Suppressor macrophage treated with lipopolysaccharide for 1 hour (primary cell): Measurements from ENCODE around the gene KLHL33.
"Not testable (repeated sequence)": the region's sequence is repeated elsewhere in the genome, so short reads cannot be mapped to it uniquely, and the experiment has no call there.

Experiments
- DNase-seq, 3 donors: peaks; one replicate each; pipeline ENCODE4 v3.0.0-alpha.2; 2020 to 2022

The KLHL33 gene

DNA sequence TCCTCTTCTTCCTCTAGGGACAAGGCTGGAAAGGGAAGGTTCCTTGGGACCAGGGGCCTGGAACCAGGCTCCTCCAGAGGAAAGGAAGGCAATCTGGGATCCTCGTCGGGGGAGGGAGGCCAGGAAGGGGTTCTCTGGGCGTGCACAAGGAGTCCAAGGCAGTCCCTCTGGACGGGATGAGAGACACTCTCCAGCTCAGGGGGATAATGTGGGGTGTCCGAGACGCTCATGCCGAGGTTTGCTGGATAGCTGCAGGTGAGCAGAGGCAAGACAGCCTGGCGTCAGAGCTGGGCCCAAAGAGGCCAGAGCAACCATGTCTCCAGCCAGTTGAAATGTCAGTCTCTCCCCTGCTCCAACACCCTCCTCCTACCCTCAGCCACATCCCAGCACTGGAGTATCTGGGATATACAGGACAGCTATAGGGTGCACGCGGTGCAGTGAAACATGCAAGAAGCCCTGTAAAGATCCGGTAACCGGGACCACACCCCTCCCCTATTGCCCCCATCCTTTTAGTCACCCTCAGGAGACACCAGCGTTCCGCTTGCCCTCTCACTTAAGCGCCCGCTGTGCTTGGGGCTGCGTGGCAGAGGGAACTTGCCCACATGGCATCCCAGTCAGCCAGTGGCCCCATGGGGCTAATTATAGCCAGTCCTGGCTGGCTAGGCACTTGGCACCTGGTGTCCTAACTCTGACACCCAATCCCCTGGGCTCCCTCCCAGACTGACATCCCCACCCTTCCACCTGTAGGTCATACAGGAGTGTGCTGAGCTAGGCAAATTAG, at the start of gene KLHL33:
TSS of gene KLHL33 (minus strand) at position 585 of the 781 bp plus-strand sequence. CDS start at position 230, 355 bp downstream.
- DNase-seq: no peak

DNA sequence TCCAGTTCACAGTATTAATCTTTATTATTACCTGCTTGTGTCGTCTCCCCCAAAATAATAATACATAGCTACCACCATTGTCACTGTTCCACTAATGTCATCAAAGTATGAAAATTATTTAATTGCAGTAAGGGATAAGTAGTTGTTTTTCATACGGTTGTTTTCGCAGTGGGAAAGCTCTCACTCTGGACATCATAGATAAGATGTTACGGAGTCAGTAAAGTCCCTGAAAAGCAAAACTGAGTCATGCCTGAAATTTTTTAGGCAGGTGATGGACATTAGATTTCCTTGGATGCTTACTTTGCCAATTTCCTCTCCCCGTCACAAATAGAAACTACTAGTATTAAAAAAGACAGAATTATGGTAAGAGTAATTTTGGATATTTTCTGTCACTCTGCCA, 46.4 kb upstream of the KLHL33 start:
- no peak for DNase-seq

GRCh38 chr14:20478894-20479293, 42.9 kb upstream of the KLHL33 start:
- DNase-seq: no peak

DNA sequence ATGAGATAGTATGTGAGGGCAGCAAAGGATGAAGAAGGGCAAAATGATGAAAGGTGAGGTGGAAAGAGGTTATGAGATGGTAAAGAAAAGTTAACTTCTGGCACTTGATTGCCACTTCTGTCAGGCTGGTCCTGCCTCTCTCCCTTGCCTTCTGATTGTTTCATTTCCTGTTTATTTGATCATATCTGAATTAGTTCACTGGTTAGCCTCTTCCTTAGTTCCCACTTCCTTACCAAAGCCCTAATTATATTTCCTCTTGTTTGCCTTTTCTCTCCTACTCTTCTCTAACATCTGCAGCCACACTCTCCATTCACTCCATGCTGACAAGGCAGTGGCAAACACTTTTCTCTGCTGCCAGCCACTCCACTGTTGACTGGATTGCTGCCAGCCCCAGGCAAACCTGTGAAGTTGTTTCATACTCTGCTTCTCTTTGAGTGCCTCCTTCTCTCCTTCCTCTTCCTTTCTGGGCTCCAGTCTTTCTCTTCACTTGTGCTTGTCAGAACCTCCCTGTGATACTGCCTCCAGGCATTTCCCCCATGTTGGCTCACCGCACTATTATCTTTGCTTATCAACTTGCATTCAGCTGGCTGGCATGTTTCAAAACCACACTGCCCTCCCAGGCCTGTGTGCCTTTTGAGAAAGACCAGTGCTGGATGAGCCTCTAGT, 41.4 kb upstream of the KLHL33 start:
- DNase-seq: peak in 2 of 3 donors; percentile 42 to 51

- no peak for DNase-seq
Observed at GRCh38 chr14:20476776-20477175, 40.8 kb upstream of the KLHL33 start.

DNA sequence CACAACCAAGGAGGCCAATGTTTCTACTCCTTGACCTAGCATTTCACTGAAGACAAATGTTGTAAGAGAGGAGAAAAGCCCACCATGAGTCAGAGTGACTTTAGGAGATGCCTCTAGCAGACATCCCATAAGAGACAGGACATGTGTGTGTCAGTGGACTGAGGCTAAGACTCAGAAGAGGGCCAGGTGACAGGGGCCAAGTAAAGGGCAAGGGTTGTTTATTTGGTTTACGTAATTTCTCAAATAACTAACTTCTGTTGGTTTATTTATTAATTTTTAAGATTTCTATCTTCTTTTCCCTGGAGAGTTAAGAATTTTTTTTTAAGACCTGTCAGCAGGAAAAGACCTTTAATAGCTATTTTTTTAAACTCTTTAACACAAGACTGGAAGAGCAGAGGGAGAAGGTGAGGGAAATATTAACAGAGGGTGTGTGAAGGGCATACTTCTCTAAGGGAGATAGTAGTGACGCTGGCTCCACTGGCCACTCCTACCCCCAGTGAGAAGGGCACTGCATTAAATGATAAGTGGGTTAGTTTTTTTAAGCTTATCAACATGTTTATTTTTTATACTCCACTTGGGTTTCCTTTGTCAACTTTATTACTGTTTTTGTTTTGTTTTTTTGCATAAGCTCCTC, 36.7 kb upstream of the KLHL33 start:
- DNase-seq: peak in 2 of 3 donors; percentile 27 to 38

- no peak for DNase-seq
Observed at GRCh38 chr14:20470603-20470901, 34.6 kb upstream of the KLHL33 start.

GRCh38 chr14:20469890-20470602, 34.1 kb upstream of the KLHL33 start:
- peak; percentile 90 to 98 (median 94) for DNase-seq

DNA sequence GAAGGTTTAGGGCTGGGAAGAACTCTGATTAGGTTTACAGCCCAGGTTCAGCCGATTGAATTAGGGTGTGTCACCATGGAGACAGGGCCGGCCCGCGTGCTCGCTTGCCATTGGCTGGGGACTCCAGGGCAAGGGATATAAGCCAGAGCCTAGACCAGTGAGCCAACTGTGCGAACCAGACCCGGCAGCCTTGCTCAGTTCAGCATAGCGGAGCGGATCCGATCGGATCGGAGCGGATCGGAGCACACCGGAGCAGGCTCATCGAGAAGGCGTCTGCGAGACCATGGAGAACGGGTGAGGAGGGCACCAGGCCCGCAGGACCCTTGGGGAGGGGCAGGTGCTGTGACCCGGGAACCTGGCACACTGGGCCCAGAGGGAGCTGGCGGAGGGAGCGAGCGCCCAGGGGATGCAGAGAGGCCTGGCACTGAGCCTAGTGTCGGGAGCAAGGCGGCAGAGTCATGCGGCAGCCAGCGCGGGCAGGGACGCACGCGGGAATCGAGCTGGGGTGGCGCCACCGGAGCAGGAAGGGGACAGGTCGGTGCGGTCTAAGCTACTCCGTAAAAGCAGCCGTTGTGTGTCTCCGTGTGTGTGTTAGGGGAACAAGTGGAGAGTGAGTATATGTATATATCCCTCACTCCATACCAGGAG, 33.4 kb upstream of the KLHL33 start, which contains the start of gene PNP:
TSS of gene PNP (plus strand) at position 165 of the 648 bp plus-strand sequence. CDS start at position 284, 119 bp downstream.
- DNase-seq: peak; percentile 92 to 93 (median 92)

- peak in 1 of 3 donors; percentile 33 for DNase-seq
Observed at GRCh38 chr14:20468764-20469241, 32.8 kb upstream of the KLHL33 start.

DNA sequence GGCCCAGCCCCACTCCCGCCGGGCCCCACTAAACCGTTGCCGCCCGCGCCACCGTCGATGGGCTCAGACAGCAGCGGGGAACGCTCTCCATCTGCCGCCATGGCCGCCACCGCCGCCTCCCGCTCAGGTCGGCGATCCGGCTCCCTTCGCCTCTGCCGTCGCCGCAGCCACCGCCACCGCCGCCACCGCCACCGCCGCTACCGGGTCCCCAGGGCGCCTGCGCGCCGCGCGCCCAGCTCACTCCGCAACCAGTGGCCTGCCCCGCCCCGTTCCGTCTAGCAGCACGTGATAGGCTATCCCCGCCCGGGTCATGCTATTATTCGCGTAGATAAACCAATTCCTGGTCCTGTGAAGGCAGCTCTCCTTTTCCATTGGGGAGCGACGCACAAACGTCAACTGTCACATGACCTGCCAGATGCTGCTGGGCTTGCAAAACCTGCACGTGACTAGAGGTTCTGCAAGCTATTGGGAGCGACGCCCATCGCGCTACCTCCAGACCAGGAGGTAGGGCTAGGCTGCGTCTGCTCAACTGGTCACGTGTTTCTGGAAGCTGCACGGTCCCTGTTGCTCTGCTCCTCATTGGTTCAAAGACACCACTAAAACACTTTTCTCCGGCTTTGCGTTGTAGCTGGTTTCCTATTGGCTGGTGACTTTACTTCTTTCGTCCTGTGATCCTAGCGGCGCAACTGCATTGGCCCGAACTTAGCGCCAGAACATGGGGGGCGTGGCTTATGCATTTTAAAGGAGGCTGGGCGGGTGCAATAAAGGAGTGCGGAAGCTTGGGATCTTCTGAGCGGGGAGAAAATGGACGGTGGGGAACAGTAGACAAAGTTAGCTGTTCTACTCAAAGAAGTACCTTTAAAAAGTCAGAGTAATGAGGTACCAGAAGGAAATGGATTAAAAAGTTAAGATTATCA, 25.5 kb upstream of the KLHL33 start, which contains the start of gene PIP4P1:
TSS of gene PIP4P1 (minus strand) at position 210 of the 917 bp plus-strand sequence. CDS start at position 101, 109 bp downstream.
- peak; percentile 99 to 100 (median 99) for DNase-seq

DNA sequence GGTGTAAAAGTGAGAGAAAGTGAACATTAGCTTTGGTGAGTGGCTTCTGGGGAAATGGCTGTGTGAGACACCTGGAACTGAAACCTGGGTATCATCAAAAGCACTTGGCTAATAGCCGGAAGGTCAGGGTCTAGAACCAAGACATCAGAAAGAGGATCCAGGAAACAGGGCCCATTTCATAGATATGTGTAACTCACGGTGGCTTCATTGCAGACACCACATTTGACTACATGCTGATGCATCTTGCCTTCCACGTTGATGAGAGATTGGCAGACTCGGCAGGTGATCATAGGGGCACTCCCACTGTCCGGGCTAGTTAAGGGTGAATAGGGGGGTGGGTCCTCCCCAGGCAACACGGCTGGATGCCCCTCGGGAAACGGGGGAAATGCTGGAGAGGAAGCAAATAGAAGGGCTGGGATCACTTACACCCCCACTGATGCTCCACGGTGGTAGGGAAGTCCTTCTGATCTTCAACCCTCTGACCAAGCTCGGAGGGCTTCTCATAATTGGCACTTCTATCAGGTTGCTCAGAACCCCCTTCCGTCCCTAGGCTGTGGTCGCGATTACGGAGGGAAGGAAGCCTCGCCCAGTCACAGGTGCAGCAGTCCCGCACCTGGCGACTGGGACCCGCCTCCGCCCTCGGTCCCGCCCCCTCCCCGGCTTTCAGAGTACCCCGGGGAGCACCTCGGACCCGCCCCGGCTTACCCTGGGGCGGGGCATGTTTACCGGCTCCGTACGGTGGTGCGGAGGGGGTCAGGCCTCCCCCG, 24.7 kb upstream of the KLHL33 start:
- DNase-seq: no peak

DNA sequence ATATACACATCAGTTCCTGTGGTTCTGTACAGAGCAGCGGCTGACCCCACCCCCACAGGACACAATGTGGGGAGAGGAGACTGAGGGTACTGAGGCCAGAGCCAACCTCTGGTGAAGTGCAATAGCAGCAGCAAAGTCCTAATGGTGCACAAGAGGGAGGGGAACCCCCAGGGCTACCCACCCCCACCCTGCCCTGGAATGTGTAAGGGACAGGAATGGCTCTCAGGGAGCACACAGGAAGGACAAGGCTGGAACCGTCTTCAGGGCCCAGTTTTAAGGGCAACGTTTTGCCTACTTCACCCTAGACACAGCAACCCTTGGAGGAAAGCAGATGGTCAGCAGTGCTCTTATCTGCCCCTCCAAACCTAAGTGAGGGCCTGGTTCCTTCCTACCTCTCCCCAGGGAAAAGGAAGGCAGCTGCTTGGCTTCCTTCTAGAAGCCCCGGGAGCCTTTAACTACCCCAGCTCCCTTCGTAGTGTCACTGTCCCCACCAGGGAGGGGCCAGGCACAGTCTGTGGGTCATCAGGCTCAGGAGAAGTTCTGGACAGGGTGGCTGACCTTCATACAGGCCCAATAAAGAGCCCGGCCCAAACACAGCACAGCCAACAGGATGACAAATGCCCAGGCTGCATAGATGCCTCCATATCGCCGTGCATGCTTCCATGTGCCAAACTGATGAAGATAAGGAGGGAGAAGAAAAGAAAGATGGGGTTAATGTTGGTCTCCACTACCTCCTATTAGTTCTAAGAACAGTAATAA, 22.2 kb upstream of the KLHL33 start:
- DNase-seq: no peak

GRCh38 chr14:20456971-20457370, 21.0 kb upstream of the KLHL33 start:
- peak; percentile 30 to 54 (median 54) for DNase-seq

GRCh38 chr14:20455355-20456300, 19.7 kb upstream of the KLHL33 start:
- peak; percentile 76 to 85 (median 80) for DNase-seq

DNA sequence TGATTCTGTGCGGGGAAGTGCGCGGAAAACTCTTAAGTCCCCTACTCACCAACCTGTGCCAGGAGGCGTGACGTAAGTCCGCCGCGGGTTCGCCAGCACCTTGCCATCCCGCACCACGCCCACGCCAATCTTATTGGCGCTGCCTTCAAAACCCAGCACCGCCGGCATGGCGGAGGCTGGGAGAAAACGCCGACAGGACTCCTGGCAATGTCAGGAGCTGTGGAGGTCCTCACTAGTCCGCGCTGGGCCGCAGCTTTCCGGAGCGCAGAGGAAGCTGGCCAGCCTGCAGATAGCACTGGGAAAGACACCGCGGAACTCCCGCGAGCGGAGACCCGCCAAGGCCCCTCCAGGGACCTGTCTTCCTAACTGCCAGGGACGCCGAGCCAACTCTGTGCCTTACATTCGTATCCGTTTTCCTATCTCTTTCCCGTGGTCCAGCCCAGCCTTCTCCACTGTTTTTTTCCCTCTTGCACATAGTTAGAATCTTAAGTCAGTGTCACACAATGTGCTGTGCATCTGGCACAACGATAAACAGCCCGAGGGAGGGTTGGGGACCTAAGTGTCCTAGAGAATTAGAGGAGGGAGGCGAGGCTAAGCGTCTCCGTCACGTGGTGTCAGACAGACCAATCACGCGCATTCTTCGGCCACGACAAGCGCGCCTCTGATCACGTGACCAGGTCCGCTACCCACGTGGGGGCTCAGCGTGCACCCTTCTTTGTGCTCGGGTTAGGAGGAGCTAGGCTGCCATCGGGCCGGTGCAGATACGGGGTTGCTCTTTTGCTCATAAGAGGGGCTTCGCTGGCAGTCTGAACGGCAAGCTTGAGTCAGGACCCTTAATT, 18.8 kb upstream of the KLHL33 start, which contains the start of the genes APEX1 and OSGEP:
TSS of gene APEX1 (plus strand) at position 711 of the 839 bp plus-strand sequence. CDS start 420 bp downstream, outside the sequence.
TSS of gene OSGEP (minus strand) at position 297 of the 839 bp plus-strand sequence. CDS start at position 168, 129 bp downstream.
- peak; percentile 99 to 100 (median 100) for DNase-seq

DNA sequence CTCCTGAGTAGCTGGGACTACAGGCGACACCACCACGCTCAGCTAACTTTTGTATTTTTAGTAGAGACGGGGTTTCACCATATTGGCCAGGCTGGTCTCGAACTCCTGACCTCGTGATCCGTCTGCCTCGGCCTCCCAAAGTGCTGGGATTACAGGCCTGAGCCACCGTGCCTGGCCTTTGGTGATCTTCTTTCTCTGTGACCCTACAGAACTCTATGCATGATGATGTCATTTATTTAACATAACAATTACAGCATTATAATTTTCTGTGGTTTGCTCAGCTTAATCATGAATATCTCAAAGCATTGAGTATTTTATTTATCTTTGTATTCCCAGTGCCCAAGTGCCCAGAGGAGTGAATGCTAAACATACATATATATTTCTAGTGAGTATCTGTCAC, 16.9 kb upstream of the KLHL33 start:
- not testable (repeated sequence) for DNase-seq
